Prostate gland (tissue), 2 donors: Measurements from ENCODE around the gene OR10H1.

Experiments used
- CTCF ChIP-seq, 4 experiments: fragments of 200-600 bp in 2 of 4; fragments of 450-650 bp in 2 of 4; sonication (generic) in 2 of 4; IDR thresholded peaks; 1 replicate in 3 of 4; 2 replicates in 1 of 4; pipeline ENCODE4 v1.5.1; 2016 to 2019; ENCODE audit warnings: antibody characterized with exemption in 4 of 4, mild to moderate bottlenecking in 2 of 4, moderate library complexity in 2 of 4
- POLR2A ChIP-seq: fragments of 450-650 bp; IDR thresholded peaks from one replicate; pipeline ENCODE4 v1.6.1; 2016; ENCODE audit warnings: antibody characterized with exemption, mild to moderate bottlenecking
- POLR2AphosphoS5 ChIP-seq: sonication (generic); formaldehyde crosslinking; IDR thresholded peaks from one replicate; pipeline ENCODE4 v1.6.1; 2017; ENCODE audit warnings: antibody characterized with exemption

GRCh38 chr19:15758379-15758778 is 57.1 kb downstream of the OR10H1 start:
- TF ChIP-seq CTCF (IDR thresholded peaks at IDR 0.05) = no peak
- no peak for TF ChIP-seq POLR2AphosphoS5
- no peak for TF ChIP-seq POLR2A
